Measurements from ENCODE around the gene PDYN.

PDYN gene

GRCh38 chr20:1934721-1935573 is 58.9 kb downstream of the PDYN start:
- no peak for DNase-seq (ENCODE audit: low read depth)

DNA sequence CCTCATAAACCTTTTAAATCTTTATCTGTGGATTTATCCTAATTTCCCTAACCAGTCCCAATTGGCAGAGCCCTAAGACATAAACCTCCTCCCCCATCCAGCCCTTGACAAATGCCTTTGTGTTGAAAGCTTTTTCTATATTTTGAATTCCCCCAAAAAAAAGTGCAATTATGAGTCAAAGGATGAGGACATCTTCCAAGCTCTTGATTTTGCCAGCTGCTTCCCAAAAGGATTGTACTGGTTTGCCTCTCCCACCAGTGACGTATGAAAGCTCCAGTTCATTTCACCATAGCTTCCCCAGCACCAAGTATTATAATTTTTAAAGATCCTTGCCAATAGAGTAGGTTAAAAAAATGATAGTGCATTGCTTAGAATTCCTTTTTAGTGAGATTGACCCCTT is 59.7 kb downstream of the PDYN start:
- DNase-seq (ENCODE audit: low read depth) = no peak

- no peak for DNase-seq (ENCODE audit: low read depth)
Observed at GRCh38 chr20:1933465-1933870, 60.4 kb downstream of the PDYN start.

GRCh38 chr20:1932971-1933370 is 60.9 kb downstream of the PDYN start:
- no peak for DNase-seq (ENCODE audit: low read depth)

- no peak for DNase-seq (ENCODE audit: low read depth)
Observed at GRCh38 chr20:1931830-1932229, 62.0 kb downstream of the PDYN start.

GRCh38 chr20:1930165-1930564 is 63.7 kb downstream of the PDYN start:
- DNase-seq (ENCODE audit: low read depth) = no peak

DNA sequence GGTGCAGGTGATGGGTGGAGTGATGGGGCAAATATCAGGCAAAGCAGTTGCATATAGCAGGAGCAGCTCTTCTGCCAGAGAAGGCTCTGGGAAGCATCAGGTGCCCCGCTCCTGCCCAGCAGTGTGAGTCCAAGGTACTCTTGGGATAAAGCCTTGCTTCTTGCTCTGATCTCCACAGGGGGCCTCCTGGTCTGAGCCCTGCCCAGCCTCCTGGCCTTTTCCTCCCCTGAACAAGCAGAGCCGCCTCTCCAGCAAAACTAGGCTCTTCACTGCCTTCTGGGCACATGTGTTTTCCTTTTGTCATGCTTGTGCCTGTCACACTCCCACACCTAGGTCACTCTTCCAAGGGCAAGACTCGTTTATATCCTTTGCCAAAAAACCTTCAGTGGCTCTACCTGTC is 64.4 kb downstream of the PDYN start:
- no peak for DNase-seq (ENCODE audit: low read depth)

GRCh38 chr20:1928782-1929181 is 65.1 kb downstream of the PDYN start:
- no peak for DNase-seq (ENCODE audit: low read depth)
